H1 (cell line): ENCODE results near the gene SLC25A21. TPM values are rescaled to one million over a fixed set of nuclear protein-coding genes. Genes with fewer than 3 reads are reported as not detected.

Source experiments
- CTCF ChIA-PET: fragments of 300-600 bp; sonication (Branson Sonifier 250); formaldehyde crosslinking; loops from one replicate; lab custom pipeline; 2021; ENCODE audit not compliant: partially characterized antibody; lab: Charles Lee
- POLR2A ChIA-PET: fragments of 300-600 bp; sonication (Branson Sonifier 250); formaldehyde crosslinking; loops from one replicate; lab custom pipeline; 2021; ENCODE audit warnings: inconsistent platforms; ENCODE audit not compliant: partially characterized antibody; lab: Charles Lee
- DNase-seq, 2 experiments: peaks; one replicate each; pipeline versions ENCODE4 v3.0.0 to v3.0.0-alpha.2; 2010 to 2022; ENCODE audit warnings: low spot score in 2 of 2, low read depth in 1 of 2, mixed read lengths in 1 of 2
- FAIRE-seq: peaks from 2 replicates; lab custom pipeline; 2011; peaks lifted over from hg19 to GRCh38; lab: Jason Lieb, UNC
- H2AFZ ChIP-seq: 2 replicates; pipeline ENCODE4 v1.8.1; 2012; ENCODE audit warnings: low read length, inconsistent platforms
- H2AK5ac ChIP-seq: 2 replicates; pipeline ENCODE4 v1.6.1; 2013; ENCODE audit warnings: low read depth, low read length
- H2BK120ac ChIP-seq: replicated peaks from 2 replicates; pipeline ENCODE3; 2013; ENCODE audit warnings: low read depth, low read length, inconsistent platforms
- H2BK12ac ChIP-seq: 2 replicates; pipeline ENCODE4 v1.6.1; 2013; ENCODE audit warnings: low read depth, low read length
- H2BK15ac ChIP-seq: 2 replicates; pipeline ENCODE4 v1.6.1; 2013; ENCODE audit warnings: low read length
- H2BK20ac ChIP-seq: 2 replicates; pipeline ENCODE4 v1.6.1; 2013; ENCODE audit warnings: low read length
- H2BK5ac ChIP-seq: 2 replicates; pipeline ENCODE4 v1.6.1; 2013; ENCODE audit warnings: low read depth, low read length
- H3K14ac ChIP-seq: 2 replicates; pipeline ENCODE4 v1.6.1; 2013; ENCODE audit warnings: inconsistent platforms; ENCODE audit not compliant: insufficient read length
- H3K18ac ChIP-seq: 2 replicates; pipeline ENCODE4 v1.6.1; 2013; ENCODE audit warnings: low read length; ENCODE audit errors: extremely low read depth
- H3K23ac ChIP-seq: 2 replicates; pipeline ENCODE4 v1.6.1; 2013; ENCODE audit warnings: inconsistent platforms; ENCODE audit not compliant: insufficient read length
- H3K23me2 ChIP-seq: 2 replicates; pipeline ENCODE4 v1.6.1; 2013; ENCODE audit warnings: low read depth, low read length
- H3K27ac ChIP-seq: 2 replicates; pipeline ENCODE4 v1.6.1; 2011; ENCODE audit warnings: low read depth, low read length, inconsistent platforms
- H3K27me3 ChIP-seq, 4 experiments: replicated peaks in 1 of 4; 1 replicate in 1 of 4; 2 replicates in 3 of 4; pipeline versions ENCODE4 v1.6.1 to v1.8.1; 2011 to 2013; ENCODE audit warnings: low read length in 3 of 4, mild to moderate bottlenecking in 3 of 4, inconsistent platforms in 2 of 4, mixed read lengths in 2 of 4, moderate library complexity in 1 of 4; ENCODE audit not compliant: control insufficient read depth in 3 of 4, insufficient read depth in 3 of 4; ENCODE audit errors: extremely low read depth in 1 of 4
- H3K36me3 ChIP-seq, 4 experiments: 2 replicates each; pipeline versions ENCODE4 v1.6.1 to v1.8.1; 2011 to 2013; ENCODE audit warnings: mild to moderate bottlenecking in 4 of 4, low read length in 3 of 4, moderate library complexity in 2 of 4, control low read depth in 1 of 4, inconsistent platforms in 1 of 4; ENCODE audit not compliant: insufficient read depth in 4 of 4, control insufficient read depth in 2 of 4
- H3K4ac ChIP-seq: replicated peaks from 2 replicates; pipeline ENCODE3; 2013; ENCODE audit warnings: low read length, low read depth, mixed read lengths, inconsistent platforms; ENCODE audit not compliant: insufficient read length
- H3K4me1 ChIP-seq, 4 experiments: replicated peaks in 1 of 4; 1 replicate in 1 of 4; 2 replicates in 3 of 4; pipeline versions ENCODE4 v1.6.1 to v1.8.1; 2011 to 2013; ENCODE audit warnings: low read length in 3 of 4, inconsistent platforms in 2 of 4, mixed read lengths in 1 of 4; ENCODE audit not compliant: insufficient read depth in 4 of 4, control insufficient read depth in 3 of 4
- H3K4me2 ChIP-seq, 2 experiments: 2 replicates each; pipeline versions ENCODE4 v1.6.1 to v1.8.1; 2011 to 2013; ENCODE audit warnings: low read depth in 2 of 2, low read length in 2 of 2, control low read depth in 1 of 2, inconsistent platforms in 1 of 2, mild to moderate bottlenecking in 1 of 2; ENCODE audit not compliant: insufficient read depth in 1 of 2
- H3K4me3 ChIP-seq, 4 experiments: fragments of 200-600, 300-600 bp in 1 of 4; sonication (generic), shearing (Covaris generic), sonication (Bioruptor Twin) in 1 of 4; 2 replicates each; pipeline versions ENCODE4 v1.5.1 to v1.8.1; 2011 to 2016; ENCODE audit warnings: low read length in 4 of 4, low read depth in 3 of 4, control low read depth in 2 of 4, inconsistent platforms in 2 of 4, mild to moderate bottlenecking in 2 of 4, mixed read lengths in 1 of 4, moderate library complexity in 1 of 4; ENCODE audit not compliant: insufficient read depth in 2 of 4; ENCODE audit errors: extremely low read depth in 1 of 4
- H3K56ac ChIP-seq: replicated peaks from 2 replicates; pipeline ENCODE3; 2013; ENCODE audit warnings: low read depth, mild to moderate bottlenecking, mixed read lengths, low read length, inconsistent platforms; ENCODE audit not compliant: insufficient read length
- H3K79me1 ChIP-seq: 2 replicates; pipeline ENCODE4 v1.6.1; 2013; ENCODE audit warnings: low read depth, low read length, control low read depth
- H3K79me2 ChIP-seq, 2 experiments: 2 replicates each; pipeline versions ENCODE4 v1.6.1 to v1.8.1; 2012 to 2013; ENCODE audit warnings: low read length in 2 of 2, mild to moderate bottlenecking in 2 of 2, inconsistent platforms in 1 of 2; ENCODE audit not compliant: insufficient read depth in 2 of 2, control insufficient read depth in 1 of 2
- H3K9ac ChIP-seq, 4 experiments: replicated peaks in 1 of 4; 1 replicate in 1 of 4; 2 replicates in 3 of 4; pipeline versions ENCODE4 v1.6.1 to v1.8.1; 2011 to 2013; ENCODE audit warnings: low read depth in 3 of 4, low read length in 3 of 4, control low read depth in 2 of 4, mild to moderate bottlenecking in 2 of 4, moderate library complexity in 2 of 4, inconsistent platforms in 1 of 4; ENCODE audit errors: extremely low read depth in 1 of 4
- H3K9me3 ChIP-seq, 2 experiments: 2 replicates each; pipeline versions ENCODE4 v1.6.1 to v1.8.1; 2012 to 2013; ENCODE audit warnings: mild to moderate bottlenecking in 2 of 2, moderate library complexity in 2 of 2, control low read depth in 1 of 2, inconsistent platforms in 1 of 2, low read depth in 1 of 2, low read length in 1 of 2, mixed read lengths in 1 of 2; ENCODE audit not compliant: insufficient read depth in 2 of 2
- H4K20me1 ChIP-seq, 2 experiments: replicated peaks in 1 of 2; 2 replicates each; pipeline versions ENCODE3 to v1.8.1; 2011 to 2013; ENCODE audit warnings: inconsistent platforms in 2 of 2, low read length in 2 of 2, mild to moderate bottlenecking in 1 of 2; ENCODE audit not compliant: insufficient read depth in 2 of 2, control insufficient read depth in 1 of 2
- H4K5ac ChIP-seq: 2 replicates; pipeline ENCODE4 v1.6.1; 2013; ENCODE audit warnings: low read length, low read depth, mixed read lengths, inconsistent platforms; ENCODE audit not compliant: insufficient read length
- H4K8ac ChIP-seq: 2 replicates; pipeline ENCODE4 v1.8.0; 2013; ENCODE audit warnings: mild to moderate bottlenecking, moderate library complexity, low read length, inconsistent platforms; ENCODE audit not compliant: insufficient read depth; ENCODE audit errors: extremely low read depth
- H4K91ac ChIP-seq: replicated peaks from 2 replicates; pipeline ENCODE3; 2013; ENCODE audit warnings: low read length, mixed read lengths, inconsistent platforms; ENCODE audit not compliant: insufficient read length
- CBX5 ChIP-seq: fragments of 300-800, 300-1000 bp; sonication (generic); IDR thresholded peaks from 2 replicates; pipeline ENCODE4 v1.7.1; 2016; ENCODE audit warnings: antibody characterized with exemption, low read length, low read depth
- POLR2AphosphoS5 ChIP-seq: IDR thresholded peaks from 2 replicates; pipeline ENCODE4 v1.6.1; 2011; ENCODE audit warnings: low read depth, low read length
- RNF2 ChIP-seq: fragments of 200-900, 300-1000 bp; sonication (generic); IDR thresholded peaks from 2 replicates; pipeline ENCODE4 v1.7.1; 2016; ENCODE audit warnings: borderline replicate concordance, low read depth, mild to moderate bottlenecking, antibody characterized with exemption, low read length; ENCODE audit not compliant: poor library complexity, severe bottlenecking; ENCODE audit errors: missing control alignments
- RXRA ChIP-seq: IDR thresholded peaks from 2 replicates; pipeline ENCODE4 v1.6.1; 2011; ENCODE audit warnings: low read depth, mild to moderate bottlenecking, low read length, moderate library complexity; ENCODE audit not compliant: insufficient read depth
- TCF12 ChIP-seq: IDR thresholded peaks from 2 replicates; pipeline ENCODE4 v1.6.1; 2011; ENCODE audit warnings: low read depth, mild to moderate bottlenecking, low read length
- WGBS, 2 experiments: shearing (Covaris generic) in 1 of 2; methylation state at CpG; one replicate each; pipeline versions ENCODE4 v1.1.6 to v1.1.7; 2013 to 2015; ENCODE audit warnings: low lambda C conversion rate in 2 of 2, mixed read lengths in 2 of 2, inconsistent platforms in 1 of 2, low coverage in 1 of 2, missing lambda C conversion rate in 1 of 2; ENCODE audit not compliant: insufficient replicate concordance in 2 of 2, insufficient coverage in 1 of 2, insufficient read length in 1 of 2; ENCODE audit errors: extremely low coverage in 1 of 2, missing lambda C conversion rate in 1 of 2; 5-methylcytosine and 5-hydroxymethylcytosine counted together
- polyA plus RNA-seq, 7 experiments: library from polyadenylated mRNA; depleted of rRNA in 3 of 7; stranded (reverse) in 5 of 7; unstranded in 2 of 7; fragments of >200 nt in 5 of 7; fragments of 200-250 nt in 2 of 7; gene quantifications; 1 replicate in 5 of 7; 2 replicates in 1 of 7; 4 replicates in 1 of 7; pipeline versions ENCODE4 v1.2.1 to v1.2.3, GENCODE V29; 2011 to 2013; ENCODE audit warnings: missing spikeins in 2 of 7, mixed read lengths in 2 of 7
- total RNA-seq: library from RNA; stranded (reverse); fragmentation: NEBNext Ultra II Directional; extraction: Animal tissue kit (Norgen Biotek cat#: 25700); gene quantifications from 2 replicates; pipeline ENCODE4 v1.2.1, GENCODE V29; 2021

The SLC25A21 gene
- total and polyA plus RNA-seq, 2 of the 8 experiments (the other 6 are each of a cell fraction or from before 2014, with no cell fraction given), result 6.9 to 15.7 TPM

DNA sequence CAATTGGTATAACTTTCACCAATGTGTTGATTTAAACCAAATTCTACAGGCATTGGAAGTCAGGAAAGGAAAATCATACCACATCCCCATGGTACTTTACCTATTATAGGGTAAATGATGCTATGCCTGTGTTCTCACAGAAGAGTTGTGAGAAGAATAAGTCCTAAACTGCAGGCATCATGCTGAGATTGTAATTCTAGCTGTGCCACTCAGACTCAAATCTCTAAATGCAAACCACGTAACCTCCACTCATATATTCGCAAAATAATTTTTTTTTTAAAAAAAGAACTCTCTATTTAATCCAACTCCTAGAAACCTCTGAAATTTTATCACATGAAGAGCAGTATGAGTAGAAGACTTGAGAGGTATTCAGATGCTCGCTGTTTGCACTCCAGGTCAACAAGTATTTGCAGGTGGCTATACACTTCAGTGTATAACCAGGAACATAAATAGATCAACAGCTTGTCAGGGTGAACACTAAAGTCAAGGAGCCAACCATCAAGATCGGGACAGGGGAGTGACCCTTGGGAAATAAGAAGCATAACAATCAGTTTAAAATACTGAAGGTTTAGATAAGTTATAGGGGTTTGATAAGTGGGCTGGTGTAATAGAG, 110.1 kb downstream of the SLC25A21 start:
- TF ChIP-seq POLR2AphosphoS5 (no peak), CBX5 (no peak), RXRA (no peak), TCF12 (no peak), RNF2 (no peak)
- Histone ChIP-seq H2BK20ac (no peak overlapping the region), H3K23me2 (no peaks in the 10 kb centered on the region), H3K9ac (no peak overlapping the region), H3K4me2 (no peak overlapping the region), H3K4ac (no peak overlapping the region), H4K8ac (no peak overlapping the region), H2AFZ (no peak overlapping the region), H3K4me3 (no peak overlapping the region), H3K18ac (no peak overlapping the region), H2BK15ac (no peak overlapping the region), H4K5ac (no peak overlapping the region), H3K56ac (no peak overlapping the region), H2BK120ac (no peak overlapping the region), H3K27me3 (no peaks in the 10 kb centered on the region), H3K79me2 (no peaks in the 10 kb centered on the region), H2BK12ac (no peak overlapping the region), H3K79me1 (no peaks in the 10 kb centered on the region), H2BK5ac (no peak overlapping the region), H4K91ac (no peak overlapping the region), H2AK5ac (no peak overlapping the region), H3K14ac (no peak overlapping the region), H3K4me1 (peaks cover 0 to 6% (median 1%) of the 10 kb centered on the region in 4 experiments; a peak in 3 of 7 replicates), H3K9me3 (no peaks in the 10 kb centered on the region), H3K27ac (no peak overlapping the region), H3K36me3 (no peaks in the 10 kb centered on the region), H4K20me1 (no peaks in the 10 kb centered on the region), H3K23ac (no peak overlapping the region)
- ChIA-PET CTCF (no interaction called here), POLR2A (no interaction called here)
- WGBS, 2 experiments, result 93% methylated on average over 4 of the region's 4 CpGs; no CpG with 5 or more reads in 1 of the 2 experiments
- FAIRE-seq, result no peak
- no peak for DNase-seq
